Caco-2 (cell line): ENCODE data around the gene ECEL1. TPM values are rescaled to one million over a fixed set of nuclear protein-coding genes. Genes with fewer than 3 reads are reported as not detected.

Experiments used
- BruUV-seq: library from RNA; stranded (reverse); fragments of 400-500 nt; replicated peaks from 2 replicates; lab custom pipeline; 2021; lab: Mats Ljungman, UMichigan
- CTCF ChIA-PET: fragments of 300-600 bp; sonication (Branson Sonifier 250); formaldehyde crosslinking; loops from one replicate; lab custom pipeline; 2022; ENCODE audit warnings: antibody characterized with exemption; lab: Charles Lee
- POLR2A ChIA-PET: fragments of 300-600 bp; sonication (Branson Sonifier 250); formaldehyde crosslinking; loops from one replicate; lab custom pipeline; 2022; ENCODE audit warnings: antibody characterized with exemption; lab: Charles Lee
- DNase-seq, 2 experiments: peaks; one replicate each; pipeline versions ENCODE4 v3.0.0 to v3.0.0-alpha.2; 2020 to 2022
- H3K27me3 ChIP-seq: replicated peaks from 2 replicates; pipeline ENCODE4 v1.6.0; 2011; ENCODE audit warnings: low read length; ENCODE audit not compliant: control insufficient read depth, insufficient read depth
- H3K36me3 ChIP-seq: 2 replicates; pipeline ENCODE4 v1.5.1; 2011; ENCODE audit warnings: low read length; ENCODE audit not compliant: control insufficient read depth, insufficient read depth
- H3K4me1 ChIP-seq: fragments of 250-450 bp; sonication (Bioruptor Pico); 2 replicates; pipeline ENCODE4 v1.5.1; 2020; ENCODE audit warnings: mild to moderate bottlenecking
- H3K4me3 ChIP-seq: 2 replicates; pipeline ENCODE4 v1.5.1; 2011; ENCODE audit warnings: low read depth, mild to moderate bottlenecking, control low read depth, low read length
- H3K9me3 ChIP-seq: fragments of 250-450 bp; sonication (Bioruptor Pico); 2 replicates; pipeline ENCODE4 v1.5.1; 2020; ENCODE audit warnings: mild to moderate bottlenecking, moderate library complexity
- H3K27ac Mint-ChIP-seq: one replicate; pipeline ENCODE4 v1.8.0; 2022; ENCODE audit warnings: mixed read lengths; ENCODE audit not compliant: unreplicated experiment
- H3K27me3 Mint-ChIP-seq: one replicate; pipeline ENCODE4 v1.8.0; 2022; ENCODE audit warnings: mixed read lengths; ENCODE audit not compliant: insufficient read depth, unreplicated experiment
- H3K36me3 Mint-ChIP-seq: one replicate; pipeline ENCODE4 v1.8.0; 2022; ENCODE audit warnings: mild to moderate bottlenecking, mixed read lengths; ENCODE audit not compliant: insufficient read depth, unreplicated experiment
- H3K4me1 Mint-ChIP-seq: one replicate; pipeline ENCODE4 v1.8.0; 2022; ENCODE audit warnings: low read depth, mixed read lengths; ENCODE audit not compliant: unreplicated experiment
- H3K4me3 Mint-ChIP-seq: one replicate; pipeline ENCODE4 v1.8.0; 2022; ENCODE audit warnings: mild to moderate bottlenecking, moderate library complexity, mixed read lengths; ENCODE audit not compliant: unreplicated experiment
- H3K9me3 Mint-ChIP-seq: one replicate; pipeline ENCODE4 v1.8.0; 2022; ENCODE audit warnings: mixed read lengths; ENCODE audit not compliant: unreplicated experiment
- intact Hi-C: fragments of 100-400 bp; cut with micrococcal nuclease; formaldehyde crosslinking; loops from one replicate; pipeline ENCODE4 v1.10.0; 2022; ENCODE audit not compliant: unreplicated experiment
- total RNA-seq: library from RNA; stranded (reverse); gene quantifications from 2 replicates; pipeline ENCODE4 v1.2.3, GENCODE V29; 2022
- TF ChIP-seq, protein P1 (sequence below), 2 experiments: fragments of 200-600 bp in 1 of 2; IDR thresholded peaks; 1 replicate in 1 of 2; 2 replicates in 1 of 2; pipeline versions ENCODE4 v1.5.1 to v1.8.0; 2011 to 2022; ENCODE audit warnings: antibody characterized with exemption in 1 of 2, control low read depth in 1 of 2, inconsistent platforms in 1 of 2, low read depth in 1 of 2, low read length in 1 of 2, mild to moderate bottlenecking in 1 of 2, moderate library complexity in 1 of 2; ENCODE audit not compliant: insufficient read depth in 1 of 2, severe bottlenecking in 1 of 2, unreplicated experiment in 1 of 2

Gene ECEL1
- total RNA-seq, 1 experiment from 2014 or later: 6.4 TPM

DNA sequence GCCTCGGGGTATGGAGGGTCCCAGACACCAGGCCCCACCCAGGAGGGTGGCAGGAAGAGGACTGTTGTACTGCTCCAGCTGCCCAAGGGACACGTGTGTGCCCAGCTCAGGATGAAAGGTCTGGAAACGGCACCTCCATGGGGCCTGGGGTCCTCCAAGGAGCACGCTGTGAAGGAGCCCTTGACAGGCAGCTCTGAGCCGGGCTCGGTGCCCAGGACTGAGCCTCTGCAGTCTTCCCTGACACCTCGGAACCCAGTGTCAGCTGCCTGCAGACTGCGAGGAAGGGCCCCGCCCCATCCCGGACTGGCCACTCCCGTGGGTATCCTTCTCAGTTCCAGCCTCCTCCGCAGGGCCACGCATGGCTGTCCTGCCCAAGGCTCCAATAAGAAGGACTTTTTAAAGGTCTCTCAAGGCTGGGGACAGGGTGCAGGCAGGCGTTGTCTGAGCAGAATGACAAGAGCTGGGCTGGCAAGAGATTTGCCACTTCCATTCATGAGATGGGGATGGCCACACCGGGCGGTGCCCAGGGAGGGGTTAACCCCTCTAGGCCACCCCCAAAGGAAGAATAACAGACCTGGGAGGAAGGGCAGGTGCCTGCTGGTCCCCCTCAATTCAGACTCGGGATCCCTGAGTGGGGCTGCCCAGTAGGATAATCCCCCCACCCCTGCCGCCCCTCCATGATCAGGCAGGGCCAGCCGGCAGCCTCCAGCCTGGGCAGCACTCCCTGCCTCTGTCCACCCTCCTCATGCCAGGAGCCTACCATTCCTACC lies 8.9 kb downstream of the ECEL1 start:
- intact Hi-C loops: no loop called here
- Mint-ChIP-seq H3K36me3 (no peaks in the 10 kb centered on the region), H3K4me1 (no peaks in the 10 kb centered on the region), H3K4me3 (no peak overlapping the region), H3K27ac (no peak overlapping the region), H3K9me3 (no peaks in the 10 kb centered on the region), H3K27me3 (no peaks in the 10 kb centered on the region)
- CTCF ChIA-PET: no interaction called here
- Histone ChIP-seq H3K27me3 (no peaks in the 10 kb centered on the region), H3K9me3 (no peaks in the 10 kb centered on the region), H3K4me1 (no peaks in the 10 kb centered on the region), H3K36me3 (no peaks in the 10 kb centered on the region), H3K4me3 (no peak overlapping the region)
- no peak for DNase-seq
- no TSS peak for BruUV-seq
- POLR2A ChIA-PET: no interaction called here
- TF ChIP-seq, protein P1, sequence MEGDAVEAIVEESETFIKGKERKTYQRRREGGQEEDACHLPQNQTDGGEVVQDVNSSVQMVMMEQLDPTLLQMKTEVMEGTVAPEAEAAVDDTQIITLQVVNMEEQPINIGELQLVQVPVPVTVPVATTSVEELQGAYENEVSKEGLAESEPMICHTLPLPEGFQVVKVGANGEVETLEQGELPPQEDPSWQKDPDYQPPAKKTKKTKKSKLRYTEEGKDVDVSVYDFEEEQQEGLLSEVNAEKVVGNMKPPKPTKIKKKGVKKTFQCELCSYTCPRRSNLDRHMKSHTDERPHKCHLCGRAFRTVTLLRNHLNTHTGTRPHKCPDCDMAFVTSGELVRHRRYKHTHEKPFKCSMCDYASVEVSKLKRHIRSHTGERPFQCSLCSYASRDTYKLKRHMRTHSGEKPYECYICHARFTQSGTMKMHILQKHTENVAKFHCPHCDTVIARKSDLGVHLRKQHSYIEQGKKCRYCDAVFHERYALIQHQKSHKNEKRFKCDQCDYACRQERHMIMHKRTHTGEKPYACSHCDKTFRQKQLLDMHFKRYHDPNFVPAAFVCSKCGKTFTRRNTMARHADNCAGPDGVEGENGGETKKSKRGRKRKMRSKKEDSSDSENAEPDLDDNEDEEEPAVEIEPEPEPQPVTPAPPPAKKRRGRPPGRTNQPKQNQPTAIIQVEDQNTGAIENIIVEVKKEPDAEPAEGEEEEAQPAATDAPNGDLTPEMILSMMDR (IDR thresholded peaks at IDR 0.05; ENCODE audit: insufficient read depth in 1 of 2, low read depth in 1 of 2, low read length in 1 of 2, severe bottlenecking in 1 of 2, unreplicated experiment in 1 of 2): no peak

DNA sequence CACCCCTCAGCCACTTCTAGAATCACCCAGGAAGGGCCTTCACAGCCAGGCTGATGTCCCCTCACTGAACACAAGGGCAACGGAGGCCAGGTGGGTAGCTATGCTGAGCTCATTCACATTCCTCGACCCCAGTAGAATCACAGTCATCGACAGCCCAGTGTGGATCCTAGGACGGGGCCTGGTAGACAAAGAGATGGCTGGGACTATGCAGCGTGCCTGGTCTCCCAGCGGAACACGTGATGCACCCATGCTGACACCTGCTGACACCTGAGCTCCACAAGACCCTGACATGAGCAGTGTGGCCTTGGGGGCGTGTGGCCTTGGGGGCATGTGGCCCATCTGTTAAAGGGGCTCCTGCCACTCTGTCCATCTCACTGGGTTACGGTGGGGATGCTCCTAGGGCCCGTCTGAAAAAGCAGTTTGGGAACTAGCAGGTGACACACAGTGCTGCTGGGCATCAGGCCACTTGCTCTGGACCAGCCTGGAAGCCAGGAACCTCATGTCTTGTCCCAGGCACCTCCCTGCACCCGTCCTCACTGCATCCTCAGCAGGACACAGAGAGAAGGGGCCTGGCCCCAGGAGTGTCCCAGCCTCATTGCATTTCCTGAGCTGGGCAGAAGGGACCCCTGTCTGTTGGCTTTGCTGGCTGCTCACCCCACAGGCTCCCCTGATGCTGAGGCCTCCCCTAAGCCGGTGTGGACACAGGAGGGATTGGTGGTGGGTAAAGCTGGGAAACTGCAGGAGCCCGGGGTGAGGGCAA lies 9.7 kb downstream of the ECEL1 start:
- peaks cover 3% of the 10 kb centered on the region for H3K9me3 Mint-ChIP-seq
- intact Hi-C loops: no loop called here
- DNase-seq: no peak
- no peak overlapping the region for H3K27ac Mint-ChIP-seq
- CTCF ChIA-PET: no interaction called here
- H3K36me3 Mint-ChIP-seq: no peaks in the 10 kb centered on the region
- no peaks in the 10 kb centered on the region for H3K4me1 ChIP-seq
- no peaks in the 10 kb centered on the region for H3K36me3 ChIP-seq
- no TSS peak for BruUV-seq
- H3K4me3 ChIP-seq: no peak overlapping the region
- no peaks in the 10 kb centered on the region for H3K4me1 Mint-ChIP-seq
- peaks cover 1% of the 10 kb centered on the region for H3K27me3 Mint-ChIP-seq
- no peak overlapping the region for H3K4me3 Mint-ChIP-seq
- POLR2A ChIA-PET: no interaction called here
- TF ChIP-seq, protein P1 (IDR thresholded peaks at IDR 0.05; ENCODE audit: insufficient read depth in 1 of 2, low read depth in 1 of 2, low read length in 1 of 2, severe bottlenecking in 1 of 2, unreplicated experiment in 1 of 2): no peak
- H3K9me3 ChIP-seq: no peaks in the 10 kb centered on the region
- no peaks in the 10 kb centered on the region; the same call in 1 of the 2 replicates for H3K27me3 ChIP-seq

DNA sequence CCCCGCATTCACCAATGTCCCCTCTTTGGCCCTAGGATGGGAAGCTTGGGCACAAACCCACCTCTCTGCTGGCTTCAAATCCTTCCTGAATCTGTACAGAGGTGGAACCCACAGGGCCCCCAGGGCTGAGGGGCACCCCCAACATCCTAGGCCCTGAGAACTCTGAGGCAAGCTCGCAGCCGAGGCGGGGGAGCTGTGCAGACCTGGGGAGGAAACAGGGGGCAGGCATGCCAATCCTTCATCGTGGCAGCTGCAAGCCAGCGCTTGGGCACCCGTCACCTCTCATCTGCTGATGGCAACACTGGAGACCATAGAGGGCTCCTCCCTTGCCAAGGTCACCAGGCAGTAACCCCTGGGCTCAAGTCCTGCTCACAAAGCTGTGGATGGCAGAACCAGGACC lies 10.8 kb downstream of the ECEL1 start:
- no peak for DNase-seq
- intact Hi-C loops: no loop called here
- Histone ChIP-seq H3K4me3 (no peak overlapping the region), H3K36me3 (no peaks in the 10 kb centered on the region), H3K9me3 (no peaks in the 10 kb centered on the region), H3K27me3 (no peaks in the 10 kb centered on the region; the same call in 1 of the 2 replicates), H3K4me1 (no peaks in the 10 kb centered on the region)
- BruUV-seq: no TSS peak
- Mint-ChIP-seq H3K4me1 (no peaks in the 10 kb centered on the region), H3K4me3 (no peak overlapping the region), H3K27me3 (peaks cover 2% of the 10 kb centered on the region), H3K36me3 (no peaks in the 10 kb centered on the region), H3K9me3 (peaks cover 14% of the 10 kb centered on the region), H3K27ac (no peak overlapping the region)
- TF ChIP-seq, protein P1 (IDR thresholded peaks at IDR 0.05; ENCODE audit: insufficient read depth in 1 of 2, low read depth in 1 of 2, low read length in 1 of 2, severe bottlenecking in 1 of 2, unreplicated experiment in 1 of 2): no peak
- ChIA-PET CTCF (no interaction called here), POLR2A (no interaction called here)
